Measurements from ENCODE around the gene MYH9. TPM values are rescaled to one million over a fixed set of nuclear protein-coding genes. Genes with fewer than 3 reads are reported as not detected.

MYH9 gene
- total and polyA plus RNA-seq, 4 donors, result 32.3 to 150 (median 98.7) TPM

- Histone ChIP-seq H3K4me3 (ENCODE audit: low read depth in 1 of 3, low read length in 3 of 3) (no peak overlapping the region), H3K27ac (ENCODE audit: low read depth in 1 of 2, low read length in 2 of 2) (peak overlapping the region; percentile 62 to 77), H3K9ac (ENCODE audit: low read depth in 1 of 2, low read length in 2 of 2) (no peak overlapping the region), H3K9me3 (ENCODE audit: control insufficient read depth in 4 of 4, low read length in 3 of 4) (no peaks in the 10 kb centered on the region), H3K27me3 (ENCODE audit: control insufficient read depth in 4 of 4, insufficient read depth in 4 of 4, low read length in 3 of 4) (no peaks in the 10 kb centered on the region), H3K4me1 (ENCODE audit: control insufficient read depth in 4 of 4, insufficient read depth in 4 of 4, low read length in 3 of 4) (peaks cover 35 to 83% (median 71%) of the 10 kb centered on the region in 4 donors), H3K36me3 (ENCODE audit: control insufficient read depth in 4 of 4, insufficient read depth in 3 of 4, low read depth in 1 of 4, low read length in 3 of 4) (no peaks in the 10 kb centered on the region)
- WGBS, result 56% methylated on average over 7 of the region's 7 CpGs
- TF ChIP-seq REST (IDR thresholded peaks at IDR 0.05) (no peak), GABPA (IDR thresholded peaks at IDR 0.05 in 1 of 2, conservative IDR thresholded peaks at IDR 0.05 in 1 of 2) (no peak), FOXA1 (IDR thresholded peaks at IDR 0.05) (no peak), RAD21 (IDR thresholded peaks at IDR 0.05) (no peak), YY1 (IDR thresholded peaks at IDR 0.05) (no peak), ZBTB33 (IDR thresholded peaks at IDR 0.05) (no peak), HNF4G (IDR thresholded peaks at IDR 0.05) (no peak), JUND (IDR thresholded peaks at IDR 0.05) (no peak), NR2F2 (IDR thresholded peaks at IDR 0.05) (no peak), EGR1 (IDR thresholded peaks at IDR 0.05; ENCODE audit: low read depth in 2 of 2) (no peak), RXRA (IDR thresholded peaks at IDR 0.05) (peak in 1 of 2 donors; percentile 25), HNF4A (conservative IDR thresholded peaks at IDR 0.05) (peak; percentile 9 to 62)
- no peak for DNase-seq (ENCODE audit: low spot score)
Measured at GRCh38 chr22:36364255-36365019, 23.3 kb downstream of the MYH9 start.

DNA sequence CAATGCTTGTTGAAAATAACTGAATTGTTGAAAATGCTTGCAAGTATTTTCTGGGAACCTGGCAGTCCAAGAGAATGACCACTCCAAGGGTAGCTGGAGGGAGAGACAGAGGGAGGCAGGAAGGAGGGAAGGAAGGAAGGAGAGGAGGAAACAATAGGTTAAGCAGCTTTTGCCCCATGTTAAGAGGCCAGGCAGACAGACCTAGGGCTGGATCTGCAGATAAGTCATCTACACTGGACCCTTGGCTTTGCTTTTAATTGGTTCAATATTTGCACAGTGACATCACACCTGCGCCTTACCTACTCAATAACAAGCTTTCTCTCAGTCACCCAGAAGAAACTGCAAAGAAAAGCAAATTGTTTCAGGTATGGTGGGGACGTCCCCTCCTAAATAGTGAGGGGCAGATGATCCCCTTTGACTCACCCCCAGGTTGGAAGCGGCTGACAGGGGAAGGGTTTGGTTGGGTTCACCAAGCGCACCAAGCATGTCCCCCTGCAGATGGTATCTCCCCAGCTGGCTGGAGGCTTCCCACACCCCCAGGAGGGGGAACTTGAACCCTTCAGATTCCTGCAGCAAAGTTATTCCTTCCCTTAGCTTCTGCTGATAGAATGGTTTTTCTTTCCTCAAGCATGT, 24.3 kb downstream of the MYH9 start:
- H3K9ac ChIP-seq (ENCODE audit: low read depth in 1 of 2, low read length in 2 of 2), result no peak overlapping the region
- H3K4me1 ChIP-seq (ENCODE audit: control insufficient read depth in 4 of 4, insufficient read depth in 4 of 4, low read length in 3 of 4), result peaks cover 34 to 80% (median 67%) of the 10 kb centered on the region in 4 donors
- H3K27me3 ChIP-seq (ENCODE audit: control insufficient read depth in 4 of 4, insufficient read depth in 4 of 4, low read length in 3 of 4), result no peaks in the 10 kb centered on the region
- no peaks in the 10 kb centered on the region for H3K9me3 ChIP-seq (ENCODE audit: control insufficient read depth in 4 of 4, low read length in 3 of 4)
- DNase-seq (ENCODE audit: low spot score), result no peak
- TF ChIP-seq, protein P1, sequence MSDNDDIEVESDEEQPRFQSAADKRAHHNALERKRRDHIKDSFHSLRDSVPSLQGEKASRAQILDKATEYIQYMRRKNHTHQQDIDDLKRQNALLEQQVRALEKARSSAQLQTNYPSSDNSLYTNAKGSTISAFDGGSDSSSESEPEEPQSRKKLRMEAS (IDR thresholded peaks at IDR 0.05), result no peak
- TF ChIP-seq EGR1 (IDR thresholded peaks at IDR 0.05; ENCODE audit: low read depth in 2 of 2), result no peak
- TF ChIP-seq HNF4G (IDR thresholded peaks at IDR 0.05), result no peak
- TF ChIP-seq TAF1 (conservative IDR thresholded peaks at IDR 0.05), result no peak
- peak; percentile 23 for TF ChIP-seq ATF3 (IDR thresholded peaks at IDR 0.05)
- no peak for TF ChIP-seq YY1 (IDR thresholded peaks at IDR 0.05)
- peak; percentile 40 for TF ChIP-seq FOXA1 (IDR thresholded peaks at IDR 0.05)
- no peak for TF ChIP-seq SP1 (IDR thresholded peaks at IDR 0.05)
- TF ChIP-seq ZBTB33 (IDR thresholded peaks at IDR 0.05), result no peak
- TF ChIP-seq HNF4A (conservative IDR thresholded peaks at IDR 0.05), result peak; percentile 47 to 65
- peak in 1 of 2 donors; percentile 38 for TF ChIP-seq RXRA (IDR thresholded peaks at IDR 0.05)
- no peak for TF ChIP-seq REST (IDR thresholded peaks at IDR 0.05)
- TF ChIP-seq FOXA2 (IDR thresholded peaks at IDR 0.05), result peak; percentile 81
- TF ChIP-seq JUND (IDR thresholded peaks at IDR 0.05), result peak; percentile 79 to 86
- WGBS, result 48% methylated on average over 4 of the region's 4 CpGs
- H3K36me3 ChIP-seq (ENCODE audit: control insufficient read depth in 4 of 4, insufficient read depth in 3 of 4, low read depth in 1 of 4, low read length in 3 of 4), result no peaks in the 10 kb centered on the region
- peak overlapping the region; percentile 62 to 77 for H3K27ac ChIP-seq (ENCODE audit: low read depth in 1 of 2, low read length in 2 of 2)
- no peak overlapping the region for H3K4me3 ChIP-seq (ENCODE audit: low read depth in 1 of 3, low read length in 3 of 3)
